OCI-LY1 (cell line): ENCODE results near the gene ASPG.

Source experiments
- H2AFZ ChIP-seq: fragments of 200-600 bp; sonication (generic), shearing (Covaris generic); 2 replicates; pipeline ENCODE4 v1.6.0; 2014; ENCODE audit warnings: antibody characterized with exemption, mild to moderate bottlenecking, low read length
- H3F3A ChIP-seq: fragments of 200-600 bp; sonication (generic), shearing (Covaris generic); 2 replicates; pipeline ENCODE4 v1.6.0; 2014; ENCODE audit warnings: mild to moderate bottlenecking, antibody characterized with exemption, low read length, moderate library complexity; ENCODE audit not compliant: insufficient read depth
- H3K27ac ChIP-seq: fragments of 200-600 bp; sonication (generic); 2 replicates; pipeline ENCODE4 v1.5.1; 2014; ENCODE audit warnings: low read length, mixed run types, mild to moderate bottlenecking, low read depth; ENCODE audit not compliant: poor library complexity, severe bottlenecking
- H3K27me3 ChIP-seq: fragments of 200-600 bp; sonication (generic); 2 replicates; pipeline ENCODE4 v1.6.0; 2014; ENCODE audit warnings: antibody characterized with exemption, mild to moderate bottlenecking, low read length, moderate library complexity; ENCODE audit not compliant: insufficient read depth
- H3K36me3 ChIP-seq: fragments of 200-600 bp; sonication (generic); 2 replicates; pipeline ENCODE4 v1.6.1; 2014; ENCODE audit warnings: mild to moderate bottlenecking, antibody characterized with exemption, low read length, moderate library complexity, mixed read lengths; ENCODE audit not compliant: insufficient read depth
- H3K4me1 ChIP-seq: fragments of 200-600 bp; sonication (generic); 2 replicates; pipeline ENCODE4 v1.5.1; 2014; ENCODE audit warnings: mild to moderate bottlenecking, low read length, moderate library complexity; ENCODE audit not compliant: insufficient read depth, severe bottlenecking
- H3K4me2 ChIP-seq: fragments of 200-600 bp; sonication (generic), shearing (Covaris generic); 2 replicates; pipeline ENCODE4 v1.6.1; 2014; ENCODE audit warnings: low read length
- H3K4me3 ChIP-seq: fragments of 200-600 bp; sonication (generic); 2 replicates; pipeline ENCODE4 v1.5.1; 2014; ENCODE audit warnings: low read length, low read depth, mild to moderate bottlenecking, mixed read lengths; ENCODE audit not compliant: poor library complexity, severe bottlenecking
- H3K79me2 ChIP-seq: fragments of 200-600 bp; shearing (Covaris generic); 2 replicates; pipeline ENCODE4 v1.6.1; 2016; ENCODE audit warnings: mixed run types, low read length, mixed read lengths; ENCODE audit not compliant: insufficient read depth
- H3K9ac ChIP-seq: fragments of 200-600 bp; sonication (generic), shearing (Covaris generic); 2 replicates; pipeline ENCODE4 v1.6.1; 2014; ENCODE audit warnings: mild to moderate bottlenecking, low read length, mixed read lengths
- H3K9me2 ChIP-seq: fragments of 200-600 bp; sonication (generic), shearing (Covaris generic); 2 replicates; pipeline ENCODE4 v1.6.1; 2014; ENCODE audit warnings: low read depth, mild to moderate bottlenecking, low read length, mixed read lengths
- H3K9me3 ChIP-seq: fragments of 200-600 bp; shearing (Covaris generic); 2 replicates; pipeline ENCODE4 v1.6.1; 2014; ENCODE audit warnings: low read length, mixed read lengths
- H4K20me1 ChIP-seq: fragments of 200-600 bp; sonication (generic), shearing (Covaris generic); 2 replicates; pipeline ENCODE4 v1.6.0; 2016; ENCODE audit warnings: mild to moderate bottlenecking, low read length; ENCODE audit not compliant: insufficient read depth
- EZH2 ChIP-seq: fragments of 200-600 bp; sonication (generic), shearing (Covaris generic); IDR thresholded peaks from 2 replicates; pipeline ENCODE4 v1.8.0; 2017; ENCODE audit warnings: borderline replicate concordance, mixed run types, mild to moderate bottlenecking, antibody characterized with exemption, low read length, moderate library complexity, mixed read lengths
- TF ChIP-seq, protein P1 (sequence below): fragments of 200-600 bp; sonication (generic), shearing (Covaris generic); IDR thresholded peaks from 2 replicates; pipeline ENCODE4 v1.5.1; 2017; ENCODE audit warnings: mild to moderate bottlenecking, antibody characterized with exemption, low read length, moderate library complexity, mixed read lengths

ASPG gene

GRCh38 chr14:104100171-104101085 is 14.9 kb downstream of the ASPG start:
- Histone ChIP-seq H3K36me3 (no peaks in the 10 kb centered on the region), H3K4me2 (no peak overlapping the region), H4K20me1 (no peaks in the 10 kb centered on the region), H3K4me3 (no peak overlapping the region), H3K27ac (no peak overlapping the region), H3K9ac (no peak overlapping the region), H3K9me2 (no peaks in the 10 kb centered on the region), H3F3A (no peaks in the 10 kb centered on the region), H3K79me2 (no peaks in the 10 kb centered on the region), H3K9me3 (no peaks in the 10 kb centered on the region), H3K4me1 (no peaks in the 10 kb centered on the region), H3K27me3 (0 out of 2 replicates have a peak, but pooled peaks cover 11% of the 10 kb centered on the region), H2AFZ (no peak overlapping the region)
- TF ChIP-seq, protein P1, sequence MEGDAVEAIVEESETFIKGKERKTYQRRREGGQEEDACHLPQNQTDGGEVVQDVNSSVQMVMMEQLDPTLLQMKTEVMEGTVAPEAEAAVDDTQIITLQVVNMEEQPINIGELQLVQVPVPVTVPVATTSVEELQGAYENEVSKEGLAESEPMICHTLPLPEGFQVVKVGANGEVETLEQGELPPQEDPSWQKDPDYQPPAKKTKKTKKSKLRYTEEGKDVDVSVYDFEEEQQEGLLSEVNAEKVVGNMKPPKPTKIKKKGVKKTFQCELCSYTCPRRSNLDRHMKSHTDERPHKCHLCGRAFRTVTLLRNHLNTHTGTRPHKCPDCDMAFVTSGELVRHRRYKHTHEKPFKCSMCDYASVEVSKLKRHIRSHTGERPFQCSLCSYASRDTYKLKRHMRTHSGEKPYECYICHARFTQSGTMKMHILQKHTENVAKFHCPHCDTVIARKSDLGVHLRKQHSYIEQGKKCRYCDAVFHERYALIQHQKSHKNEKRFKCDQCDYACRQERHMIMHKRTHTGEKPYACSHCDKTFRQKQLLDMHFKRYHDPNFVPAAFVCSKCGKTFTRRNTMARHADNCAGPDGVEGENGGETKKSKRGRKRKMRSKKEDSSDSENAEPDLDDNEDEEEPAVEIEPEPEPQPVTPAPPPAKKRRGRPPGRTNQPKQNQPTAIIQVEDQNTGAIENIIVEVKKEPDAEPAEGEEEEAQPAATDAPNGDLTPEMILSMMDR, result no peak
- no peak for TF ChIP-seq EZH2

DNA sequence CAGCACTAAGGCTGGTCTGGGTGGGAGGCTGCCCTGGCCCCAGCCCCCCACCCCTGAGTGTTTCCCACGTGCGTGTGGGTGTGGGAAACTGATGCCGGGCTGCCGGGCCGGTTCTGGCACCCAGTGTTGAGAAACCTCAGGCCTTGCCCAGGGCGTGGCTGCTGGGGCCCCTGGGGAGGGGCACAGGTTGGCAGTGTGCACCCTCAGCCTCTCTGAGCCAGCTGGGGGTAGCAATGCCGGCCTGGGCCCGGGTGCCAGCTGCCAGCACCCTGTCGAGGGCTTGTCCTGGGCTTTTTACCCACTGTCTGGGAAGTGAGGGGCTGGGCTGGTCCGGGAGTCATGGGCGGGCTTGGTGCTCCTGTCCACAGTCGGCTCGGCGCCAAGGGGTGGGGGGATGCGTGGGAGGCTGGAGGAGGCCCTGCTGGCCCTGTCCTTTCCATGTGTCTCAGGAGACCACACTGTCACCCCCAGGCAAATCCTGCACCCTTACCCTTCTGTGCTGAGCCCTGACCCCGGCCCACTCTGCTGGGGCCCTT is 15.7 kb downstream of the ASPG start:
- TF ChIP-seq, protein P1, result no peak
- no peak for TF ChIP-seq EZH2
- H3K9me2 ChIP-seq, result no peaks in the 10 kb centered on the region

GRCh38 chr14:104101651-104102281 is 16.3 kb downstream of the ASPG start:
- Histone ChIP-seq H3K4me2 (no peak overlapping the region), H3K4me3 (no peak overlapping the region), H3K36me3 (no peaks in the 10 kb centered on the region), H3K27me3 (0 out of 2 replicates have a peak, but pooled peaks cover 11% of the 10 kb centered on the region), H3K9ac (no peak overlapping the region), H3F3A (no peaks in the 10 kb centered on the region), H4K20me1 (no peaks in the 10 kb centered on the region), H3K27ac (no peak overlapping the region), H3K4me1 (no peaks in the 10 kb centered on the region), H2AFZ (no peak overlapping the region), H3K9me3 (no peaks in the 10 kb centered on the region), H3K79me2 (no peaks in the 10 kb centered on the region), H3K9me2 (no peaks in the 10 kb centered on the region)
- TF ChIP-seq, protein P1, result no peak
- TF ChIP-seq EZH2, result no peak

More for the DNA sequence above, 15.7 kb downstream of the ASPG start:
- Histone ChIP-seq H3K79me2 (no peaks in the 10 kb centered on the region), H3K4me1 (no peaks in the 10 kb centered on the region), H2AFZ (no peak overlapping the region), H3K9ac (no peak overlapping the region), H3F3A (no peaks in the 10 kb centered on the region), H3K4me2 (no peak overlapping the region), H3K4me3 (no peak overlapping the region), H3K36me3 (no peaks in the 10 kb centered on the region), H3K27me3 (0 out of 2 replicates have a peak, but pooled peaks cover 11% of the 10 kb centered on the region), H3K9me3 (no peaks in the 10 kb centered on the region), H3K27ac (no peak overlapping the region), H4K20me1 (no peaks in the 10 kb centered on the region)
